Uterus (tissue), 2 donors: ENCODE results near the gene ROCK1.

Experiments used
- CTCF ChIP-seq, 4 experiments: fragments of 200-600 bp in 2 of 4; fragments of 450-650 bp in 2 of 4; sonication (generic) in 2 of 4; IDR thresholded peaks; one replicate each; pipeline ENCODE4 v1.5.1; 2016 to 2019; ENCODE audit warnings: antibody characterized with exemption in 4 of 4, mild to moderate bottlenecking in 2 of 4, moderate library complexity in 1 of 4
- POLR2A ChIP-seq, 2 donors: fragments of 450-650 bp; IDR thresholded peaks; one replicate each; pipeline ENCODE4 v1.6.1; 2016; ENCODE audit warnings: antibody characterized with exemption in 2 of 2, mild to moderate bottlenecking in 1 of 2, moderate library complexity in 1 of 2

- no peak for TF ChIP-seq POLR2A (IDR thresholded peaks at IDR 0.05)
- TF ChIP-seq CTCF (IDR thresholded peaks at IDR 0.05) = no peak
These were observed 10.4 kb downstream of the ROCK1 start for GRCh38 chr18:21101172-21101571.
